GM18511 (cell line): Measurements from ENCODE around the gene ROM1.
"Not testable (repeated sequence)": the region's sequence is repeated elsewhere in the genome, so short reads cannot be mapped to it uniquely, and the experiment has no call there.

Source experiments
- ATAC-seq: cut with Tn5 transposase; IDR thresholded peaks from one replicate; pipeline ENCODE4 v1.9.1; 2021; ENCODE audit warnings: mild to moderate bottlenecking, moderate library complexity; ENCODE audit not compliant: unreplicated experiment

The ROM1 gene

DNA sequence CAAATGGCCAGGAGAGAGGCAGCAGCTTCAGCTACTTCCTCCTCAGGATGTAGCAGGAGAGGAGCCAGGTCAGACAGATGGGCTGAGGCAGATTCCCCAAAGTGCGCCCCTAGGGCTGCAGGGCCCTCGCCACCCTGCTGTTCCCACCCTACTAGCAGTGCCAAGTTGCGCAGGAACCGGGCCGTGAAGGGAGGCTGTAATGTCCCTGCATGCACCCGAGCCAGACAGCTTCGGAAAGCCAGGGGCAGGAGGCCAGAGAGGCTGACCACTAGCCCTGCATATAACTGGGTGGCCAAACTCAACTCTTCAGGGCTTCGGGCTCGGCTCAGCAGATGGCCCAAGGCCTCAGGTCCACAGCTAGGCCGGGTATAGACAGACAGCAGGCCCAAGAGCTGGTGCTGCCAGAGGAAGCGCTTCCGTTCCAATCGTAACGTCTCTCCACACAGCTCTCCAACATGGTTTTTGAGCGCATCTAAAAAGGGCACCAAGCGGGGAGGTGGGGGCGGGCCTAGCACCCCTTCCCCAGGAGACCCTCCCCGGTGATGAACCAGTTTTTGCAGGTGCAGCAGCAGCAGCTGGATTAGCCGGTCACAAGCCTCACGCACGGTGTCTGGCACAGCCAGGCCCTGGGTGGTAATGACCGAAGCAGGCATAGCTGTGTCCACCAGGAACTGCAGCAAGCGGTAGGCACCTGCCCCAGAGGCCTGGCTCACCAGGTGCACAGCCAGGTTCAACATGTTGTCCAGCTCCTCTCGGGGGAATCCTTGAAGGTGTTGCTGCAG, 35.3 kb downstream of the ROM1 start:
- ATAC-seq, result no peak

DNA sequence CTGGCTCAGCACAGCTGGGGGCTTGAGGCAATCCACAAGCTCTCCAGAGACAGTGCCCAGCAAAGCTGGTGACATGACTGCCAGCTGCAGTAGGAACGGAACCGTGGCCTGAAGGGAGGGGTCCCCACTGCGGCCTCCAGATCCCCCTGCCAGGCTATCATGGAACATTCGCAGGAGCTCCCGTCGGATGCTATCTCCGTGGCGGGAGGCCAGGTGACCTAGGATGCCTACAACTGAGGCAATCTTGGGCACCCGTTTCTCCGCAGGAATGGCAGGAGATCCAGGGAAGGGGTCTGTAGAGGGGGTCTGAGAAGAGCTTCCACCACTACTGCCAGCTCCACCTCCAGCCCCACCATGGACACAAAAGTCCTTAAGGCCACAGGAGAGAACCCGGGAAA, 35.9 kb downstream of the ROM1 start:
- no peak for ATAC-seq

DNA sequence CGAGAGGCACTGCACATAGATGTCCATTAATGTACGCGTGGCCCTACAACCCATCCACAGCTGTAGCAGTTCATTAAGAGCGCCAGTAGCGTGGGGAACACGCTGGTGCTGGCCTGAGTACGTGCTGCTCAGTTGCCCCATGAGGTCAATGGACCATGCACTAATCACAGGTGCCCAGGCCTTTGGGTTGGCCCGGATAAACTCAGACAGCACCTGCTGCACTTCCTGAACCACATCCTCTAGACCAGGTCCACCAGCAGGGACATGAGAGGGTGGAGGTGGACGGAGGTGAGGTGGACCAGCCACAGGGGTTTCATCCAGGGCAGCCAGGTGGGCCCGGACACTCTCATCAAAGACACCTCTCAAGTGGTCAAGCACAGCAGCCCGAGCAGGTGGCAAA, 36.4 kb downstream of the ROM1 start:
- no peak for ATAC-seq

DNA sequence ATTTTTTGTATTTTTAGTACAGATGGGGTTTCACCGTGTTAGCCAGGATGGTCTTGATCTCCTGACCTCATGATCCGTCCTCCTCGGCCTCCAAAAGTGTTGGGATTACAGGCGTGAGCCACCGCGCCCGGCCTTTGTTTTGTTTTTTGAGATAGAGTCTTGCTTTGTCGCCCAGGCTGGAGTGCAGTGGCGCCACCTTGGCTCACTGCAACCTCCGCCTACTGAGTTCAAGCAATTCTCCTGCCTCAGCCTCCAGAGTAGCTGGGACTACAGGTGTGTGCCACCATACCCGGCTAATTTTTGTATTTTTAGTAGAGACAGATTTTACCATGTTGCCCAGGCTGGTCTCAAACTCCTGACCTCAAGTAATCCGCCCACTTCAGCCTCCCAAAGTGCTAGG, 37.2 kb downstream of the ROM1 start:
- ATAC-seq, result not testable (repeated sequence)

DNA sequence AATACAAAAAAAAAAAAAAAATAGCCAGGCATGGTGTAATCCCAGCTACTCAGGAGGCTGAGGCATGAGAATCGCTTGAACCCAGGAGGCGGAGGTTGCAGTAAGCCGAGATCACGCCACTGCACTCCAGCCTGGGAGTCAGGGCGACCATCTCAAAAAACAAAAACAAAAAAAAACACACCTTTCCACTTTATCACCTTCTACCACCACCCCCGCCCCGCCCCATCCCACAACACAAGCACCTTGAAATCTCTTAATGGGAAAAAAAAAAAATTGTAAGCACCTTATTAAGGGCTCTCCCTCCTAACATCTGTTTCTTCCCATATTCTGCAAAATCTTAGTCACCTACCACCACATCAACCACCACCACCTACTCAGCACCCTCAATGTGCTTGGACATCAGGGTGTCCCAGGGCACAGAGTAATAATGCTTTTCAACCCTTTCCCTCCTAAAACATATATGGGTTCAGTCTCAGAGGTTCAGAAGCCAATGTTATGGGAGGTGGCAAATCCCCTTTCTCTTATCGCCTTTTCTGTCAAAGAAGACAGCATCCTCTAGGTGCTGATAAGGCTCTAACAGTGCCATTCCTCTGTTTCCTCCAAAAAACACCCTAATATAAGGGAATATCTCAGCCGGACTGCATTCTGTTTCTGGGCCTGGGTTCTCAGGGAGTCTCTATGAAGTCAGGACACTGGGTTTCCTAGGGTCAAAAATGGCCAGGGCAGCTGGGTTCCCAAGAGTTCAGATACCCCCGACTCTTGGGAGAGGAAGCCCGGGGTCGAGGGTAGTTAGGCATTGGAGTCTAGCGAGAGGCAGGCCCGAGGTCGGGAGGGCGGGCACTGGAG, 39.3 kb downstream of the ROM1 start:
- no peak for ATAC-seq

DNA sequence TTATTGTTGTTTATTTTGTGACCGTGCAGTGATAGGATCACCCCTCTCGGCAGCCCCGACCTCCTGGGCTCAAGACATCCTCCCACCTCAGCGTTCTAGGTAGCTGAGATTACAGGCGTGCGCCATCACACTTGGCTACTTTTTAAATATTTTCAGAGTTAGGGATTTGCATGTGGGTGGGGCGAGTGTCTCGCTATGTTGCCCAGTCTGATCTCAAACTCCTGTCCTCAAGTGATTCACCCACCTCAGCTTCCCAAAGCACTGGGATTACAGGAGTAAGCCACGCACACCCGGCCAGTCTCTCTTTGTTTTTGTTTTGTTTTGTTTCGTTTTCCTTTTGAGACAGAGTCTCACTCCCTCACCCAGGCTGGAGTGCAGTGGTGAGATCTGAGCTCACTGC, 41.2 kb downstream of the ROM1 start:
- no peak for ATAC-seq

DNA sequence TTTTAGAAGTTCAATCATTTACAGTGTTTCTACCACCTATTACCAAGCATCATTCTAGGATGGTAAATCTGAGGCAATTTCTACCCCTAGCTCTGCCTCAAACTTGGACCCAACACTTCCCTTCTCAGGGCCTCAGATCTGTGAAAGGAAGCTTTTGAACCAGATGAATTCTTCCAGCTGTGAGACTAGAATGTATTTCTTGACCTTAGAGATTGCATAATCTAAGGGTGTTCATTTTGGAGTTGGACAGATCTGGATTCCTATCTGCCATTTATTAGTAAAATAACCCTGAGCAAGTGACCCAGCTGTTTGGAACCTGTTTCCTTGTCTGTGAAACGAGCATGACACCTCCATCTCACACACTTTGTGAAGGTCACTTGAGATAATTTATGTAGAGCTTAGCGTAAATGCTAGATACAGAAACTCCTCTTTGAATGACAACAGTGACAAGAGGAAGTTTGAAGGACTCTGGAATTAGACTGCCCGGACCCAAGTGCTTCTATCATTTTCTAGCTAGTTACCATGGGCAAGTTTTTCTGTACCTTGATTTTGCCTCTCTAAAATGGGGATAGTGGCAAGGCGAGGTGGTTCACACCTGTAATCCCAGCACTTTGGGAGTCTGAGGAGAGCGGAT, 43.9 kb downstream of the ROM1 start:
- no peak for ATAC-seq

DNA sequence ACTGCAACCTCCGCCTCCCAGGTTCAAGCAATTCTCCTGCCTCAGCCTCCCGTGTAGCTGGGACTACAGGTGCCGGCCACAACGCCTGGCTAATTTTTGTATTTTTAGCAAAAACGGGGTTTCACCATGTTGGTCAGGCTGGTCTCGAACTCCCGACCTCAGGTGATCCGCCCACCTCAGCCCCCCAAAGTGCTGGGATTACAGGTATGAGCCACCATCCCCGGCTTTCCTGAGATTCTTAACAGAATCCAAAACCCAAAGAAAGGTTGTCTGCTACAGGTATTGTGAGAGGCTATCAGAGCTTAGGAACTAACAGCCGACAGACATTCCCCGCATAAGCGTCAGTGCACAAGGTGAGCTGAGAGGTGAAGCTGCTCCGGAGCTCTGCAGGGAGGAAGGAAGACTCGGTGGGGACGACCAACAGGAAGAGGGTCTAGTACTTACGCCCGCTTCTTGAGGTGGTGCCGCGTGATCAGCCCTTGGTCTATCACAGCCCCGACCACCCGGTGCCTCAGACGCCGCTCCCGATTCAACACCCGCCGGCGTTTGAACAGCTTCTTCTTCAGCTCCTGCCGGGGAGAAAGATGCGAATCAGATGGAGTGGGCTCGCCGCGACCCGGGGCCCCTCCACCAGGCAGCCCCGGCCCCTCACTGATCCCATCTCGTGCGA, 51.5 kb downstream of the ROM1 start:
- peak; percentile 40 for ATAC-seq
